ENCODE data around the gene TRIO.

DNA sequence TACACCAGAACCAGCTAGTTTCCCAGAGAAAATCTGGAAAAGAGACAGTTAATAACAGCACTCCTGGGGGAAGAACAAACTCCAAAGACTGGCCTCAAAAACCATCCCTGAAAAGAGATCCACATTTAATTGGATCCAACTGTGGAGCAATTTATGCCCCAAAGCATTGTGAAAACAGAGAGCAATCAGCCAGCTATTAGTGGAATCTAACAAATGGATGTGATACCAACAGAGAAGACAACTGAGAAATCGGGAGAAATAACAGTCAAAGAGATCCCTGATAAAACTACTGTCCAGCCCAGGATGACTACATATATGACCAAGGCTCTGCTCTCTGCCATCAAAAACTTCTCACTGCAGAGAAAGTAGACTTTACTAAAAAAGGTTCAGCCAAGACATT lies 40.5 kb upstream of the TRIO start:
- TF ChIP-seq EZH2 (IDR thresholded peaks at IDR 0.05; ENCODE audit: low read length): no peak
- TF ChIP-seq, protein P1, sequence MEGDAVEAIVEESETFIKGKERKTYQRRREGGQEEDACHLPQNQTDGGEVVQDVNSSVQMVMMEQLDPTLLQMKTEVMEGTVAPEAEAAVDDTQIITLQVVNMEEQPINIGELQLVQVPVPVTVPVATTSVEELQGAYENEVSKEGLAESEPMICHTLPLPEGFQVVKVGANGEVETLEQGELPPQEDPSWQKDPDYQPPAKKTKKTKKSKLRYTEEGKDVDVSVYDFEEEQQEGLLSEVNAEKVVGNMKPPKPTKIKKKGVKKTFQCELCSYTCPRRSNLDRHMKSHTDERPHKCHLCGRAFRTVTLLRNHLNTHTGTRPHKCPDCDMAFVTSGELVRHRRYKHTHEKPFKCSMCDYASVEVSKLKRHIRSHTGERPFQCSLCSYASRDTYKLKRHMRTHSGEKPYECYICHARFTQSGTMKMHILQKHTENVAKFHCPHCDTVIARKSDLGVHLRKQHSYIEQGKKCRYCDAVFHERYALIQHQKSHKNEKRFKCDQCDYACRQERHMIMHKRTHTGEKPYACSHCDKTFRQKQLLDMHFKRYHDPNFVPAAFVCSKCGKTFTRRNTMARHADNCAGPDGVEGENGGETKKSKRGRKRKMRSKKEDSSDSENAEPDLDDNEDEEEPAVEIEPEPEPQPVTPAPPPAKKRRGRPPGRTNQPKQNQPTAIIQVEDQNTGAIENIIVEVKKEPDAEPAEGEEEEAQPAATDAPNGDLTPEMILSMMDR (optimal IDR thresholded peaks at IDR 0.05 in 1 of 3, IDR thresholded peaks at IDR 0.05 in 1 of 3, conservative IDR thresholded peaks at IDR 0.05 in 1 of 3; ENCODE audit: extremely low read depth in 1 of 3, insufficient read depth in 2 of 3, low read length in 3 of 3): no peak

Data from keratinocyte (primary cell).